OCI-LY7 (cell line): ENCODE data around the gene FITM1. TPM values are rescaled to one million over a fixed set of nuclear protein-coding genes. Genes with fewer than 3 reads are reported as not detected.

ENCODE experiments used
- BruUV-seq: library from RNA; stranded (reverse); fragments of 400-500 nt; replicated peaks from 2 replicates; lab custom pipeline; 2021; lab: Mats Ljungman, UMichigan
- CTCF ChIA-PET: fragments of 300-600 bp; sonication (Branson Sonifier 250); formaldehyde crosslinking; loops from one replicate; lab custom pipeline; 2022; ENCODE audit warnings: antibody characterized with exemption; ENCODE audit not compliant: unreplicated experiment; lab: Charles Lee
- POLR2A ChIA-PET: fragments of 300-600 bp; sonication (Branson Sonifier 250); formaldehyde crosslinking; loops from one replicate; lab custom pipeline; 2022; ENCODE audit warnings: antibody characterized with exemption; lab: Charles Lee
- DNase-seq: peaks from one replicate; pipeline ENCODE4 v3.0.0-alpha.2; 2015; ENCODE audit warnings: low spot score
- H2AFZ ChIP-seq: fragments of 200-600 bp; sonication (generic), shearing (Covaris generic); 2 replicates; pipeline ENCODE4 v1.6.1; 2014; ENCODE audit warnings: mild to moderate bottlenecking, antibody characterized with exemption, low read length, moderate library complexity
- H3K27ac ChIP-seq: fragments of 200-600 bp; sonication (generic); 2 replicates; pipeline ENCODE4 v1.5.1; 2014; ENCODE audit warnings: mixed run types, low read depth, mild to moderate bottlenecking, moderate library complexity, low read length, inconsistent platforms; ENCODE audit not compliant: poor library complexity, severe bottlenecking
- H3K36me3 ChIP-seq: fragments of 200-600 bp; sonication (generic); 2 replicates; pipeline ENCODE4 v1.6.1; 2014; ENCODE audit warnings: mild to moderate bottlenecking, antibody characterized with exemption, low read length, moderate library complexity, mixed read lengths; ENCODE audit not compliant: insufficient read depth
- H3K4me1 ChIP-seq: fragments of 200-600 bp; sonication (generic); 2 replicates; pipeline ENCODE4 v1.5.1; 2014; ENCODE audit warnings: mild to moderate bottlenecking, low read length; ENCODE audit not compliant: insufficient read depth, poor library complexity, severe bottlenecking
- H3K4me2 ChIP-seq: fragments of 200-600 bp; sonication (generic); 2 replicates; pipeline ENCODE4 v1.6.1; 2014; ENCODE audit warnings: mild to moderate bottlenecking, low read length
- H3K4me3 ChIP-seq: fragments of 200-600 bp; sonication (generic); 2 replicates; pipeline ENCODE4 v1.5.1; 2014; ENCODE audit warnings: mild to moderate bottlenecking, low read depth, low read length; ENCODE audit not compliant: poor library complexity, severe bottlenecking
- H3K79me2 ChIP-seq: fragments of 200-600 bp; sonication (generic); 2 replicates; pipeline ENCODE4 v1.6.1; 2016; ENCODE audit warnings: low read depth, mild to moderate bottlenecking, low read length, moderate library complexity, mixed read lengths; ENCODE audit not compliant: insufficient read depth
- H3K9me2 ChIP-seq: fragments of 200-600 bp; sonication (generic); 2 replicates; pipeline ENCODE4 v1.6.1; 2016; ENCODE audit warnings: mild to moderate bottlenecking, low read length, mixed read lengths; ENCODE audit not compliant: insufficient read depth
- H3K9me3 ChIP-seq: fragments of 200-600 bp; sonication (generic); 2 replicates; pipeline ENCODE4 v1.6.1; 2014; ENCODE audit warnings: mild to moderate bottlenecking, mixed run types, low read length, mixed read lengths
- H4K20me1 ChIP-seq: fragments of 200-600 bp; sonication (generic); 2 replicates; pipeline ENCODE4 v1.6.1; 2014; ENCODE audit warnings: mild to moderate bottlenecking, antibody characterized with exemption, low read length, moderate library complexity, mixed read lengths; ENCODE audit not compliant: insufficient read depth
- CTCF ChIP-seq: fragments of 200-600 bp; sonication (generic); conservative IDR thresholded peaks from 2 replicates; pipeline ENCODE4 v1.5.1; 2014; ENCODE audit warnings: mild to moderate bottlenecking, antibody characterized with exemption, low read length, moderate library complexity, mixed read lengths
- EZH2phosphoT487 ChIP-seq: fragments of 200-600 bp; sonication (generic); IDR thresholded peaks from 2 replicates; pipeline ENCODE4 v1.6.1; 2018; ENCODE audit warnings: low read depth, borderline replicate concordance, mild to moderate bottlenecking, mixed run types, antibody characterized with exemption, low read length, moderate library complexity, mixed read lengths
- intact Hi-C: fragments of 100-400 bp; cut with micrococcal nuclease; formaldehyde crosslinking; loops from one replicate; pipeline ENCODE4 v1.10.0; 2022; ENCODE audit not compliant: unreplicated experiment
- total RNA-seq, 2 experiments: library from RNA; depleted of rRNA in 1 of 2; stranded (reverse); fragments of >200 nt in 1 of 2; shearing (Covaris generic) in 1 of 2; gene quantifications; 2 replicates each; pipeline ENCODE4 v1.2.3, GENCODE V29; 2014 to 2022

Gene FITM1
- total RNA-seq, 2 experiments from 2014 or later, result 0.28 to 0.97 TPM

GRCh38 chr14:24146978-24147760, 16.7 kb downstream of the FITM1 start, which contains the start of gene RNF31:
Gene RNF31 (plus strand): TSS chr14:24147498. CDS start chr14:24147699, 201 bp downstream.
- H2AFZ ChIP-seq, result peak within 1 kb of the TSS; percentile 76; the same call in 1 of the 2 replicates
- peaks cover 20% of the 10 kb centered on the region for H3K4me1 ChIP-seq
- no TSS peak for BruUV-seq

GRCh38 chr14:24147761-24148428, 17.4 kb downstream of the FITM1 start:
- H3K36me3 ChIP-seq, result peaks cover 60% of the 10 kb centered on the region
- POLR2A ChIA-PET, result interaction anchor here (0.7 to 3.9 kb wide), 6 partner anchors 12 to 53 kb away, joined by 3 to 32 read pairs (median 18); partner anchors contain the start of genes DCAF11, IRF9, NRL and PCK2
- CTCF ChIA-PET, result interaction anchor here (1.1 kb wide), 1 partner anchor 13 kb away, joined by 4 read pairs; the partner anchor contains the start of gene IRF9
- intact Hi-C loops, result loop anchor here (1.0 to 10.0 kb wide), 4 partner anchors 13 to 843 kb away; partner anchors contain the start of genes BCL2L2, CHMP4A, IRF9 and PPP1R3E
- no peak for DNase-seq
- no peaks in the 10 kb centered on the region for H3K9me3 ChIP-seq
- TF ChIP-seq CTCF (no peak), EZH2phosphoT487 (no peak)
- H3K9me2 ChIP-seq, result no peaks in the 10 kb centered on the region
- H4K20me1 ChIP-seq, result no peaks in the 10 kb centered on the region
- peaks cover 19% of the 10 kb centered on the region; the same call in 1 of the 2 replicates for H3K79me2 ChIP-seq
- peak overlapping the region; percentile 47; the same call in 1 of the 2 replicates for H2AFZ ChIP-seq
- peaks cover 17% of the 10 kb centered on the region for H3K4me1 ChIP-seq
- peak overlapping the region; percentile 91 for H3K4me2 ChIP-seq
- H3K4me3 ChIP-seq, result peak overlapping the region; percentile 94
- H3K27ac ChIP-seq, result peak overlapping the region; percentile 82
- TSS peak; percentile 70 for BruUV-seq

More at GRCh38 chr14:24146978-24147760, 16.7 kb downstream of the FITM1 start, which contains the start of gene RNF31:
- H3K9me2 ChIP-seq, result no peaks in the 10 kb centered on the region
- peak; percentile 99 for DNase-seq
- CTCF ChIA-PET, result interaction anchor here (1.1 to 1.3 kb wide), 2 partner anchors 14 to 95 kb away, joined by 3 to 4 read pairs; partner anchors contain the start of genes IRF9 and TINF2
- peaks cover 19% of the 10 kb centered on the region; the same call in 1 of the 2 replicates for H3K79me2 ChIP-seq
- intact Hi-C loops, result loop anchor here (1.0 to 10.0 kb wide), 5 partner anchors 14 to 842 kb away; partner anchors contain the start of genes BCL2L2, CHMP4A, IRF9 and PCK2
- POLR2A ChIA-PET, result interaction anchor here (0.5 to 3.9 kb wide), 14 partner anchors 9 to 124 kb away, joined by 3 to 32 read pairs (median 5); partner anchors contain the start of genes CHMP4A, DCAF11, IPO4 and IRF9
- peak within 1 kb of the TSS; percentile 94 for H3K4me3 ChIP-seq
- TF ChIP-seq CTCF (no peak), EZH2phosphoT487 (no peak)
- peak within 1 kb of the TSS; percentile 96 for H3K4me2 ChIP-seq
- no peaks in the 10 kb centered on the region for H4K20me1 ChIP-seq
- H3K9me3 ChIP-seq, result no peaks in the 10 kb centered on the region
- H3K27ac ChIP-seq, result peak within 1 kb of the TSS; percentile 82
- H3K36me3 ChIP-seq, result peaks cover 57% of the 10 kb centered on the region
